ENCODE measurements around the gene RBFOX2. TPM values are rescaled to one million over a fixed set of nuclear protein-coding genes. Genes with fewer than 3 reads are reported as not detected.
A peak's percentile ranks its signal among the peaks of the same experiment; 100 is the strongest.
"Not testable (repeated sequence)": the region's sequence is repeated elsewhere in the genome, so short reads cannot be mapped to it uniquely, and the experiment has no call there.

The RBFOX2 gene
- total and polyA plus RNA-seq, 3 experiments from 2014 or later, result 0.86 to 7.1 (median 6.1) TPM

- CTCF ChIA-PET, result interaction anchor here (0.8 to 4.5 kb wide), 3 partner anchors 12 to 14 kb away, joined by 3 to 24 read pairs (median 10); no protein-coding TSS in a partner anchor
- H3K27ac Mint-ChIP-seq, result no peak overlapping the region
- H3K4me1 Mint-ChIP-seq, result peaks cover 0 to 11% (median 7%) of the 10 kb centered on the region in 3 donors
- no peaks in the 10 kb centered on the region for H3K4me1 ChIP-seq (ENCODE audit: insufficient read depth, low read length)
- no peaks in the 10 kb centered on the region for H3K36me3 ChIP-seq (ENCODE audit: insufficient read depth, low read length)
- POLR2A ChIA-PET, result no interaction called here
- no peak overlapping the region for H3K27ac ChIP-seq (ENCODE audit: low read depth, low read length)
- peaks cover 0 to 4% (median 2%) of the 10 kb centered on the region in 5 donors for H3K9me3 Mint-ChIP-seq
- H3K36me3 Mint-ChIP-seq, result peaks cover 0 to 5% (median 0%) of the 10 kb centered on the region in 3 donors
- H3K4me3 Mint-ChIP-seq, result no peak overlapping the region
- H3K27me3 ChIP-seq (ENCODE audit: insufficient read depth, low read length, poor library complexity, severe bottlenecking), result no peaks in the 10 kb centered on the region
- no peaks in the 10 kb centered on the region for H3K9me3 ChIP-seq (ENCODE audit: low read length)
- no peak for DNase-seq
- no peak overlapping the region for H3K4me3 ChIP-seq (ENCODE audit: low read length)
- H3K27me3 Mint-ChIP-seq, result peaks cover 0 to 25% of the 10 kb centered on the region in 2 donors
Observed at GRCh38 chr22:36053242-36054147, 24.9 kb upstream of the RBFOX2 start.

- H3K27me3 ChIP-seq (ENCODE audit: insufficient read depth, low read length, poor library complexity, severe bottlenecking), result no peaks in the 10 kb centered on the region
- Mint-ChIP-seq H3K36me3 (peaks cover 0 to 4% (median 0%) of the 10 kb centered on the region in 3 donors), H3K27ac (peak overlapping the region in 1 of 8 donors; percentile 81), H3K9me3 (peaks cover 0 to 4% (median 2%) of the 10 kb centered on the region in 5 donors), H3K27me3 (peaks cover 0 to 20% of the 10 kb centered on the region in 2 donors), H3K4me3 (no peak overlapping the region), H3K4me1 (peaks cover 0 to 11% (median 7%) of the 10 kb centered on the region in 3 donors)
- CTCF ChIA-PET, result interaction anchor here (2.2 kb wide), 1 partner anchor 13 kb away, joined by 10 read pairs; no protein-coding TSS in a partner anchor
- no peaks in the 10 kb centered on the region for H3K4me1 ChIP-seq (ENCODE audit: insufficient read depth, low read length)
- no peaks in the 10 kb centered on the region for H3K36me3 ChIP-seq (ENCODE audit: insufficient read depth, low read length)
- peak overlapping the region; percentile 49 for H3K27ac ChIP-seq (ENCODE audit: low read depth, low read length)
- POLR2A ChIA-PET, result no interaction called here
- H3K9me3 ChIP-seq (ENCODE audit: low read length), result no peaks in the 10 kb centered on the region
- no peak overlapping the region for H3K4me3 ChIP-seq (ENCODE audit: low read length)
- no peak for DNase-seq
Observed at GRCh38 chr22:36052505-36052941, 23.9 kb upstream of the RBFOX2 start.

DNA sequence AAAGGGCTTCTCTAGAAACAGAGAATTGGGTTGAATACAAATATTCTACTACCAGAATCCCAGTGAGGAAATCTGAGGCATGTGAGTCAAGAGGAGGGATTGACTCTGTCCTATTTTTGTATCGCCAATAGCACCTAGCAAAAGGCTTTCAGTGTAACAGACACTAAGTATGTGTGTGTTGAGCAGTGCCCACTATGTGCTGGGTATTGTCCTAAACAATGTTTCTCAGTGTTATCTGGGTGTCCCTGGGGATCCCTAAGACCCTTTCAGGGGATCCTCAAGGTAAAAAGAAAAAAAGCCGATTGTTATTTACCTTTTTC, 21.0 kb upstream of the RBFOX2 start:
- Histone ChIP-seq H3K4me3 (ENCODE audit: low read length) (no peak overlapping the region), H3K36me3 (ENCODE audit: insufficient read depth, low read length) (no peaks in the 10 kb centered on the region), H3K27me3 (ENCODE audit: insufficient read depth, low read length, poor library complexity, severe bottlenecking) (no peaks in the 10 kb centered on the region), H3K27ac (ENCODE audit: low read depth, low read length) (no peak overlapping the region), H3K9me3 (ENCODE audit: low read length) (no peaks in the 10 kb centered on the region), H3K4me1 (ENCODE audit: insufficient read depth, low read length) (no peaks in the 10 kb centered on the region)
- H3K27me3 Mint-ChIP-seq, result peaks cover 2 to 13% of the 10 kb centered on the region in 2 donors
- ChIA-PET POLR2A (no interaction called here), CTCF (no interaction called here)
- H3K4me3 Mint-ChIP-seq, result no peak overlapping the region
- H3K9me3 Mint-ChIP-seq, result peaks cover 0 to 2% (median 0%) of the 10 kb centered on the region in 5 donors
- DNase-seq, result no peak
- H3K36me3 Mint-ChIP-seq, result no peaks in the 10 kb centered on the region
- no peak overlapping the region for H3K27ac Mint-ChIP-seq
- H3K4me1 Mint-ChIP-seq, result peaks cover 0 to 11% (median 7%) of the 10 kb centered on the region in 3 donors

DNA sequence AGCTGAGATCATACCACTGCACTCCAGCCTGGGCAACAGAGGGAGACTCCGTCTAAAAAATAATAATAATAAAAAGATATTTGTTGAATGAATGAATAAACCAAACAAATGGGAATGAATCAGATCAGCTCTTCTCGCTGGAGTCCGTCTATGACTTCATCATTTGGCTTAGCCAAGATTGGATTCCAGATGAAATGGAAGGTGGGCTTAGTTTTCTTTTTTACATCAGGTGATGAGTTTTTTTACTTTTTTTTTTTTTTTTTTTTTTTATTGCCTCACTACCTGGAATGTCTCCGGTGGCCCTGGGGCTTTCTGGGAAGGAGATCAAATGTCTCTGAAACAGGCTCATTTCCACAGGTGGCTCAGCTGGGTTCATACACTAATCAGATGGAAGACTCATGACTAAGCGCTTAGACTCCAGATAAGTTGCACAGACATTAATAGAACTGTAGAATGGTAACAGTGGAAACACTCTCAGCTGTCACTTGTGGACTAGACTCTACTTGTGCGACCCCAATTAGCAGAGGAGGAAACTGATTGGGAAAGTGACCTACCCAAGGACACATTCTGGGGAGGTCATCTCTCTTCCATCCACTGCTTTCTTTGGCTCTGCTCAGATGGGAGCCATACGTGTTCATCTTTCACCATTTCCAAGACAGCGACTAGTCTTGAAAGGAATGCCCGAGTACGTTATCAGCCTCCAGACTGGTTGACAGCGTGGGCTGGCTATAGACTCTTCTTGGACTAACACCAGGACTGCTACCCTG, 20.5 kb upstream of the RBFOX2 start:
- CTCF ChIA-PET, result interaction anchor here (1.7 kb wide), 1 partner anchor 16 kb away, joined by 6 read pairs; no protein-coding TSS in a partner anchor
- DNase-seq, result no peak
- H3K4me1 Mint-ChIP-seq, result peaks cover 0 to 11% (median 7%) of the 10 kb centered on the region in 3 donors

DNA sequence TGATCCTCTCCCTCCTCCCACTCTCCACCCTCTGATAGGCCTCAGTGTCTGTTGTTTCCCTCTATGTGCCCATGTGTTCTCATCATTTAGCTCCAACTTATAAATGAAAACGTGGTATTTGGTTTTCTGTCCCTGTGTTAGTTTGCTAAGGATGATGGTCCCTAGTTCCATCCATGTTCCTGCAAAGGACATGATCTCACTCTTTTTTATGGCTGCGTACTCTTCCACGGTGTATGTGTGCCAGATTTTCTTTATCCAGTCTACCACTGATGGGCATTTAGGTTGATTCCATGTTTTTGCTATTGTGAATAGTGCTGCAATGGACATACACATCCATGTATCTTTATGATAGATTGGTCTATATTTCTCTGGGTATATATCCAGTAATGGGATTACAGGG, 15.9 kb upstream of the RBFOX2 start:
- CTCF ChIA-PET; H3K4me1 ChIP-seq (ENCODE audit: insufficient read depth, low read length); H3K9me3 Mint-ChIP-seq; H3K4me1 Mint-ChIP-seq; H3K27me3 ChIP-seq (ENCODE audit: insufficient read depth, low read length, poor library complexity, severe bottlenecking); H3K36me3 ChIP-seq (ENCODE audit: insufficient read depth, low read length); H3K4me3 Mint-ChIP-seq; POLR2A ChIA-PET; H3K27ac Mint-ChIP-seq; H3K4me3 ChIP-seq (ENCODE audit: low read length); H3K9me3 ChIP-seq (ENCODE audit: low read length); H3K36me3 Mint-ChIP-seq; DNase-seq; H3K27ac ChIP-seq (ENCODE audit: low read depth, low read length): not testable (repeated sequence)
- H3K27me3 Mint-ChIP-seq, result peaks cover 2 to 32% of the 10 kb centered on the region in 2 donors

More for the DNA sequence above, 20.5 kb upstream of the RBFOX2 start:
- Mint-ChIP-seq H3K27me3 (peaks cover 2 to 11% of the 10 kb centered on the region in 2 donors), H3K4me3 (no peak overlapping the region), H3K9me3 (peaks cover 0 to 2% (median 0%) of the 10 kb centered on the region in 5 donors), H3K36me3 (no peaks in the 10 kb centered on the region), H3K27ac (no peak overlapping the region)
- H3K36me3 ChIP-seq (ENCODE audit: insufficient read depth, low read length), result no peaks in the 10 kb centered on the region
- no peaks in the 10 kb centered on the region for H3K9me3 ChIP-seq (ENCODE audit: low read length)
- no peaks in the 10 kb centered on the region for H3K27me3 ChIP-seq (ENCODE audit: insufficient read depth, low read length, poor library complexity, severe bottlenecking)
- H3K4me3 ChIP-seq (ENCODE audit: low read length), result no peak overlapping the region
- no peaks in the 10 kb centered on the region for H3K4me1 ChIP-seq (ENCODE audit: insufficient read depth, low read length)
- POLR2A ChIA-PET, result no interaction called here
- H3K27ac ChIP-seq (ENCODE audit: low read depth, low read length), result no peak overlapping the region

DNA sequence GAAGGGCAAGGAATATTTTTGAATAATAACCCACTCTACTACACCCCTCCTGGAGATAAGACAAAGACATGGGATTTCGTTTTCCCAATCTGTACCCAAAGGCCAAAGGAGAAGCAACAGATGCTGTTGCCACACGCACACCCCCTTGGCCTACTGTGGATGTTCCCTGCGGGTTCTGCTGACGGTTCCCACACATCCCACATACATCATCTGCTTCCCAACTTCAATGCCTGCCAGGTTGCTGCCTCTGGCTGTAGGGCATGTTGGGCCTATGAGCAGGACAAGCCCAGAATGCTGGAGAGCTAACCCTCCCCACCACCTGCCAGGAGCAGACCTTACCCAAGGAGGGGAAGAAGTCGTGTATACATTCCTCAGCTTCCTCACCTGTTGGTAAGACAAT, 13.6 kb upstream of the RBFOX2 start:
- CTCF ChIA-PET, result no interaction called here
- peaks cover 10 to 41% of the 10 kb centered on the region in 2 donors for H3K27me3 Mint-ChIP-seq
- Histone ChIP-seq H3K36me3 (ENCODE audit: insufficient read depth, low read length) (no peaks in the 10 kb centered on the region), H3K27ac (ENCODE audit: low read depth, low read length) (no peak overlapping the region), H3K4me1 (ENCODE audit: insufficient read depth, low read length) (no peaks in the 10 kb centered on the region), H3K27me3 (ENCODE audit: insufficient read depth, low read length, poor library complexity, severe bottlenecking) (no peaks in the 10 kb centered on the region), H3K4me3 (ENCODE audit: low read length) (no peak overlapping the region), H3K9me3 (ENCODE audit: low read length) (no peaks in the 10 kb centered on the region)
- no peak for DNase-seq
- H3K27ac Mint-ChIP-seq, result no peak overlapping the region
- no peaks in the 10 kb centered on the region for H3K4me1 Mint-ChIP-seq
- H3K9me3 Mint-ChIP-seq, result peaks cover 0 to 6% (median 0%) of the 10 kb centered on the region in 5 donors
- H3K4me3 Mint-ChIP-seq, result no peak overlapping the region
- POLR2A ChIA-PET, result no interaction called here
- H3K36me3 Mint-ChIP-seq, result no peaks in the 10 kb centered on the region

DNA sequence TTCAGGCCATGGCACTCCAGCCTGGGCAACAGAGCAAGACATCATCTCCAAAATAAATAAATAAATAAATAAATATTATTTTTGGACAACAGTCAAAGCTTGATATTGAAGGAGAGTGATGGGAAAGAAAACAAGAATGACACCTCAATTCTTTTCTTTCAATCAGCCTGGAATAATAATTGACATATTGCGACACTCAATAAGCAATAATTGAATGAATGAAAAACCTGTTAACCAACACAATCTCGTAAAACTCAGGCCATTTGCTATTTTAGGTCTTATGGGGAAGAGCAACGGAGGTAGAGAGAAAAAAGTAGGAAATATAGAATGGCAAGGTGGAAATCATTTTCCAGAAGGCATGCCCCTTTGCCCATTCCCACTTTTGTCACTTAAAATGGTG, 10.5 kb upstream of the RBFOX2 start:
- Histone ChIP-seq H3K27me3 (ENCODE audit: insufficient read depth, low read length, poor library complexity, severe bottlenecking) (no peaks in the 10 kb centered on the region), H3K27ac (ENCODE audit: low read depth, low read length) (no peak overlapping the region), H3K36me3 (ENCODE audit: insufficient read depth, low read length) (no peaks in the 10 kb centered on the region), H3K9me3 (ENCODE audit: low read length) (no peaks in the 10 kb centered on the region), H3K4me1 (ENCODE audit: insufficient read depth, low read length) (no peaks in the 10 kb centered on the region), H3K4me3 (ENCODE audit: low read length) (no peak overlapping the region)
- no peak for DNase-seq
- no peak overlapping the region for H3K4me3 Mint-ChIP-seq
- H3K9me3 Mint-ChIP-seq, result peaks cover 0 to 4% (median 0%) of the 10 kb centered on the region in 5 donors
- H3K36me3 Mint-ChIP-seq, result no peaks in the 10 kb centered on the region
- POLR2A ChIA-PET, result no interaction called here
- no peak overlapping the region for H3K27ac Mint-ChIP-seq
- H3K27me3 Mint-ChIP-seq, result peaks cover 16 to 57% of the 10 kb centered on the region in 2 donors
- no peaks in the 10 kb centered on the region for H3K4me1 Mint-ChIP-seq
- CTCF ChIA-PET, result no interaction called here
